SU-DHL-6 (cell line): Measurements from ENCODE around the gene ANAPC2.

Experiments used
- EZH2phosphoT487 ChIP-seq: fragments of 200-600 bp; sonication (generic), shearing (Covaris generic); conservative IDR thresholded peaks from 2 replicates; pipeline ENCODE4 v1.6.1; 2018; ENCODE audit warnings: mild to moderate bottlenecking, antibody characterized with exemption, low read length, moderate library complexity, mixed read lengths
- TF ChIP-seq, protein P1 (sequence below): fragments of 200-600 bp; sonication (generic); IDR thresholded peaks from one replicate; pipeline ENCODE4 v1.5.1; 2017; ENCODE audit warnings: antibody characterized with exemption, mild to moderate bottlenecking, low read length, moderate library complexity; ENCODE audit not compliant: insufficient read depth, poor library complexity, severe bottlenecking

DNA sequence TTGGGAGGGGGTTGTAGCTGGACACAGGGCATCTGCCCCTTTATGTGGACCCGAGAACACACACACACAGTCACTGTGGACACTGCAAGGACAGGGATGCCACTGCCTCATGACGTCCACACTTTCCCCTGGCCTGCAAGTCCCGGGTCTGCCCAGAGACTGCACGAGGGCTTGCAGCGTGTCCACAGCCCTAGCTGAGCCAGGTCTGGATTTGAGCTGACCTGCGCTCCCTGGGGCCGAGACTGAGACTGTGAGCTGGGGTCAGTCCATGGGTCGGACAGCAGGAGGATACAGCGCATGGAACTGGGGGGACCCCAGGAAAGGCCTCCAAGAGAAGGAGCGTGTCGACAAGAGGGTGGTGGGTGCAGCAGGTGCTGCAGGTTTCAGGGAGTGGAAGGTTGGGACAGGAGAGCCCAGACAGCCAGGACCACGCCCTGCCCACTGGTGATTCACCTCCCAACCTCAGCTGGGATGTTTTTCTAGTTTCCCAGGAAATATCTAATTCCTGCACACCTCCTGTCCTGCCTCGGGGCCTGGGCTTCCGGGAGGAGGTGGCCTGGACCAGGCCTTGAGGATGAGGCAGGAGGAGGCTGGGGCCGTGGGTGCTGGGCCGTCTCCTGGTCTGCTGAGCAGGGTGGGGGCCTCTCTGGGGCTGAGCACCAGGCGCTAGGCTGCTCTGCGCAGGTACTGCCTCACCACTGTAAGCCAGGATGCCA is 38.1 kb upstream of the ANAPC2 start:
- TF ChIP-seq, protein P1, sequence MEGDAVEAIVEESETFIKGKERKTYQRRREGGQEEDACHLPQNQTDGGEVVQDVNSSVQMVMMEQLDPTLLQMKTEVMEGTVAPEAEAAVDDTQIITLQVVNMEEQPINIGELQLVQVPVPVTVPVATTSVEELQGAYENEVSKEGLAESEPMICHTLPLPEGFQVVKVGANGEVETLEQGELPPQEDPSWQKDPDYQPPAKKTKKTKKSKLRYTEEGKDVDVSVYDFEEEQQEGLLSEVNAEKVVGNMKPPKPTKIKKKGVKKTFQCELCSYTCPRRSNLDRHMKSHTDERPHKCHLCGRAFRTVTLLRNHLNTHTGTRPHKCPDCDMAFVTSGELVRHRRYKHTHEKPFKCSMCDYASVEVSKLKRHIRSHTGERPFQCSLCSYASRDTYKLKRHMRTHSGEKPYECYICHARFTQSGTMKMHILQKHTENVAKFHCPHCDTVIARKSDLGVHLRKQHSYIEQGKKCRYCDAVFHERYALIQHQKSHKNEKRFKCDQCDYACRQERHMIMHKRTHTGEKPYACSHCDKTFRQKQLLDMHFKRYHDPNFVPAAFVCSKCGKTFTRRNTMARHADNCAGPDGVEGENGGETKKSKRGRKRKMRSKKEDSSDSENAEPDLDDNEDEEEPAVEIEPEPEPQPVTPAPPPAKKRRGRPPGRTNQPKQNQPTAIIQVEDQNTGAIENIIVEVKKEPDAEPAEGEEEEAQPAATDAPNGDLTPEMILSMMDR = no peak
- TF ChIP-seq EZH2phosphoT487 = no peak
